ENCODE results near the gene IPO8.
A peak's percentile ranks its signal among the peaks of the same experiment; 100 is the strongest.

Gene IPO8

DNA sequence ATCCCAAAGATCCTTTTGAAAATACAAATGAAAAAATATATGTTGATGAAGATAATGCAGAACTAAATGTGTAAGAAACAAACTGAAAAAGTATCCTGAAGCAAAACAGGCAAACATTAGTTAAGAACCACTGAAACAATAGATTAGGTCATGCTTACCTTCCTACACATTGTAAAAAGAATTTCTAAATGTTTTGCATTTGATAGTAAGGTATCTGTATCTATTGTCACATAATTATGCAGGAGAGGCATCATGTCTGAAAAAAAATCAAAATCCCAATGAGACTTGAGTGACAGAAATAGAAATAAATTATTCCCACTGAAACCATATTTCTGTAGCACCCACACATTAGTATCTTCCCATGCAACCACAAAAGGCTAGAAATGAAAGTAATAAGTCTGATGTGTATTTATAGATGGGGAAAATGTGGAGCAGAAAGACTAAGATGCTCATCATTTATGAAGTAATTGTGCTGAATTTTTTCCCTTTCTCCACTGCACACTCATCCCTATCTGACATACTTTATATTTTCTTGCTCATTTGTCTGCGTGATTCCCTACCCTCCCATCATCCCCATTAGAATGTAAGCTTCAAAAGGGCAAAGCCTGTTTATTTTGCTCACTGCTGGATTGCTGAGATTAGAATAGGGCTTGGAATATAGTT is 43.5 kb downstream of the IPO8 start:
- TF ChIP-seq, protein P1, sequence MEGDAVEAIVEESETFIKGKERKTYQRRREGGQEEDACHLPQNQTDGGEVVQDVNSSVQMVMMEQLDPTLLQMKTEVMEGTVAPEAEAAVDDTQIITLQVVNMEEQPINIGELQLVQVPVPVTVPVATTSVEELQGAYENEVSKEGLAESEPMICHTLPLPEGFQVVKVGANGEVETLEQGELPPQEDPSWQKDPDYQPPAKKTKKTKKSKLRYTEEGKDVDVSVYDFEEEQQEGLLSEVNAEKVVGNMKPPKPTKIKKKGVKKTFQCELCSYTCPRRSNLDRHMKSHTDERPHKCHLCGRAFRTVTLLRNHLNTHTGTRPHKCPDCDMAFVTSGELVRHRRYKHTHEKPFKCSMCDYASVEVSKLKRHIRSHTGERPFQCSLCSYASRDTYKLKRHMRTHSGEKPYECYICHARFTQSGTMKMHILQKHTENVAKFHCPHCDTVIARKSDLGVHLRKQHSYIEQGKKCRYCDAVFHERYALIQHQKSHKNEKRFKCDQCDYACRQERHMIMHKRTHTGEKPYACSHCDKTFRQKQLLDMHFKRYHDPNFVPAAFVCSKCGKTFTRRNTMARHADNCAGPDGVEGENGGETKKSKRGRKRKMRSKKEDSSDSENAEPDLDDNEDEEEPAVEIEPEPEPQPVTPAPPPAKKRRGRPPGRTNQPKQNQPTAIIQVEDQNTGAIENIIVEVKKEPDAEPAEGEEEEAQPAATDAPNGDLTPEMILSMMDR (IDR thresholded peaks at IDR 0.05; ENCODE audit: low read length, missing control alignments), result no peak
- no peak overlapping the region for H3K4me3 ChIP-seq (replicated peaks; ENCODE audit: low read depth, low read length)
- DNase-seq (ENCODE audit: low read depth), result no peak

- DNase-seq (ENCODE audit: low read depth), result peak; percentile 14
- no peak overlapping the region for H3K4me3 ChIP-seq (replicated peaks; ENCODE audit: low read depth, low read length)
- TF ChIP-seq, protein P1 (IDR thresholded peaks at IDR 0.05; ENCODE audit: low read length, missing control alignments), result no peak
Measured at GRCh38 chr12:30646821-30647220, 48.8 kb downstream of the IPO8 start.

GRCh38 chr12:30643366-30643765 is 52.3 kb downstream of the IPO8 start:
- TF ChIP-seq, protein P1 (IDR thresholded peaks at IDR 0.05; ENCODE audit: low read length, missing control alignments), result no peak
- no peak for DNase-seq (ENCODE audit: low read depth)
- no peak overlapping the region for H3K4me3 ChIP-seq (replicated peaks; ENCODE audit: low read depth, low read length)

- DNase-seq (ENCODE audit: low read depth), result no peak
- TF ChIP-seq, protein P1 (IDR thresholded peaks at IDR 0.05; ENCODE audit: low read length, missing control alignments), result no peak
- H3K4me3 ChIP-seq (replicated peaks; ENCODE audit: low read depth, low read length), result no peak overlapping the region
Measured at GRCh38 chr12:30640392-30640791, 55.3 kb downstream of the IPO8 start.

DNA sequence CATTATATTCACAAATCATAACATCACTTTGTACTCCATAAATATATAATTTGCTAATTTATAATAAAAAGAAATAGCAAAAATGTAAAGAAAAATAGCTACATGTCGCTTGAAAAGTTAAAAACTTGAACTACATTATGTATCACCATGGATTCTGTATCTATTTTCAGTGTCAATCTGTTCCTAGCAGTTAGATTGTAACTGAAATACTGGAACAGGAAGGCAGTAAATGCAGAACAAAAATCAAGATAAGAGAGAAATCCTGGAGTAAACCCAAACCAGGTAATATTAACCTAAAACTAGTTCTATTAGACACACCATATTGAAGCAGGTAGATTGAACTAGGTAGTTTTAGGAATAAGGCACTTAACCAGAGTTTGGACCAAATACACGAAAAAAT is 60.3 kb downstream of the IPO8 start:
- TF ChIP-seq, protein P1 (IDR thresholded peaks at IDR 0.05; ENCODE audit: low read length, missing control alignments), result no peak
- H3K4me3 ChIP-seq (replicated peaks; ENCODE audit: low read depth, low read length), result no peak overlapping the region
- DNase-seq (ENCODE audit: low read depth), result no peak

- TF ChIP-seq, protein P1 (IDR thresholded peaks at IDR 0.05; ENCODE audit: low read length, missing control alignments), result no peak
- DNase-seq (ENCODE audit: low read depth), result no peak
- no peak overlapping the region for H3K4me3 ChIP-seq (replicated peaks; ENCODE audit: low read depth, low read length)
Measured at GRCh38 chr12:30631740-30632139, 63.9 kb downstream of the IPO8 start.

GRCh38 chr12:30630979-30631285 is 64.7 kb downstream of the IPO8 start:
- no peak overlapping the region for H3K4me3 ChIP-seq (replicated peaks; ENCODE audit: low read depth, low read length)
- DNase-seq (ENCODE audit: low read depth), result no peak
- TF ChIP-seq, protein P1 (IDR thresholded peaks at IDR 0.05; ENCODE audit: low read length, missing control alignments), result no peak
